GM12891 (cell line): ENCODE results near the gene HELZ2.
"Not testable (repeated sequence)": the region's sequence is repeated elsewhere in the genome, so short reads cannot be mapped to it uniquely, and the experiment has no call there.

Experiments
- DNase-seq: peaks from one replicate; pipeline ENCODE4 v3.0.0; 2011; ENCODE audit warnings: low spot score; ENCODE audit not compliant: insufficient read length
- FAIRE-seq: peaks from 2 replicates; lab custom pipeline; 2011; peaks lifted over from hg19 to GRCh38; lab: Jason Lieb, UNC
- PAX5 ChIP-seq: IDR thresholded peaks from 2 replicates; pipeline ENCODE4 v1.6.1; 2011; ENCODE audit warnings: low read length, moderate library complexity, mild to moderate bottlenecking; ENCODE audit not compliant: insufficient read depth, severe bottlenecking
- POLR2A ChIP-seq: IDR thresholded peaks from 2 replicates; pipeline ENCODE4 v1.6.1; 2011; ENCODE audit warnings: low read depth, low read length, control low read depth
- POLR2AphosphoS5 ChIP-seq: IDR thresholded peaks from 2 replicates; pipeline ENCODE4 v1.6.1; 2011; ENCODE audit warnings: low read depth, low read length, control low read depth
- POU2F2 ChIP-seq: IDR thresholded peaks from 2 replicates; pipeline ENCODE4 v1.6.1; 2011; ENCODE audit warnings: low read depth, mild to moderate bottlenecking, control low read depth, low read length, moderate library complexity
- SPI1 ChIP-seq: IDR thresholded peaks from 2 replicates; pipeline ENCODE4 v1.6.1; 2011; ENCODE audit warnings: low read depth, low read length, control low read depth
- TAF1 ChIP-seq: IDR thresholded peaks from 2 replicates; pipeline ENCODE4 v1.6.1; 2011; ENCODE audit warnings: low read depth, low read length, control low read depth

HELZ2 gene

GRCh38 chr20:63563225-63563935 lies 10.7 kb downstream of the HELZ2 start:
- FAIRE-seq (no peak), DNase-seq (no peak)
- no peak for TF ChIP-seq PAX5
- TF ChIP-seq POLR2AphosphoS5: no peak
- no peak for TF ChIP-seq POU2F2
- no peak for TF ChIP-seq TAF1
- TF ChIP-seq SPI1: no peak
- no peak for TF ChIP-seq POLR2A

GRCh38 chr20:63562461-63563224 lies 11.4 kb downstream of the HELZ2 start:
- TF ChIP-seq TAF1 (no peak), POLR2A (no peak), POU2F2 (no peak), PAX5 (no peak), SPI1 (no peak), POLR2AphosphoS5 (no peak)
- FAIRE-seq (no peak), DNase-seq (no peak)

- DNase-seq: no peak
- TF ChIP-seq POLR2A (no peak), POLR2AphosphoS5 (no peak), TAF1 (no peak), SPI1 (no peak), PAX5 (no peak), POU2F2 (no peak)
- no peak for FAIRE-seq
Measured at GRCh38 chr20:63561624-63562396, 12.2 kb downstream of the HELZ2 start.

- TF ChIP-seq POLR2A (no peak), POU2F2 (no peak), SPI1 (no peak), PAX5 (no peak)
- no peak for FAIRE-seq
- no peak for DNase-seq
Measured at GRCh38 chr20:63560856-63561609, 13.0 kb downstream of the HELZ2 start.

- TF ChIP-seq PAX5: no peak
- no peak for TF ChIP-seq TAF1
- DNase-seq (no peak), FAIRE-seq (no peak)
Measured at GRCh38 chr20:63560333-63560805, 13.7 kb downstream of the HELZ2 start.

GRCh38 chr20:63559485-63560332 lies 14.3 kb downstream of the HELZ2 start:
- DNase-seq: not testable (repeated sequence)
- peak; percentile 28 for FAIRE-seq

- FAIRE-seq: no peak
- TF ChIP-seq TAF1 (no peak), PAX5 (no peak), POLR2AphosphoS5 (no peak)
- DNase-seq: no peak
Measured at GRCh38 chr20:63558804-63559484, 15.1 kb downstream of the HELZ2 start.

GRCh38 chr20:63557481-63557891 lies 16.6 kb downstream of the HELZ2 start:
- DNase-seq (no peak), FAIRE-seq (no peak)
- TF ChIP-seq PAX5 (no peak), SPI1 (no peak), TAF1 (no peak), POLR2AphosphoS5 (no peak), POLR2A (no peak), POU2F2 (no peak)
